HepG2 (cell line): Measurements from ENCODE around the gene SECTM1. TPM values are rescaled to one million over a fixed set of nuclear protein-coding genes. Genes with fewer than 3 reads are reported as not detected.

ENCODE experiments used
- CREM ChIP-seq, 2 experiments: sonication (generic) in 1 of 2; formaldehyde crosslinking in 1 of 2; IDR thresholded peaks; 2 replicates each; pipeline versions ENCODE4 v1.4.0 to v1.6.1; 2016 to 2020; ENCODE audit warnings: antibody characterized with exemption in 1 of 2, mild to moderate bottlenecking in 1 of 2, missing genetic modification reagents in 1 of 2
- HDAC2 ChIP-seq: sonication (generic); formaldehyde crosslinking; IDR thresholded peaks from 2 replicates; pipeline ENCODE4 v1.4.0; 2020; ENCODE audit warnings: missing genetic modification reagents
- HNF1A ChIP-seq, 2 experiments: sonication (generic) in 1 of 2; formaldehyde crosslinking in 1 of 2; IDR thresholded peaks; 2 replicates each; pipeline versions ENCODE4 v1.4.0 to v1.6.1; 2016 to 2020; ENCODE audit warnings: borderline replicate concordance in 1 of 2, low read depth in 1 of 2, mild to moderate bottlenecking in 1 of 2, missing genetic modification reagents in 1 of 2
- HNRNPLL ChIP-seq: fragments of 200-400 bp; formaldehyde crosslinking; IDR thresholded peaks from 2 replicates; pipeline ENCODE4 v1.6.1; 2017; ENCODE audit warnings: mild to moderate bottlenecking, low read depth, low read length; ENCODE audit not compliant: poor library complexity, severe bottlenecking
- IRX3 ChIP-seq: sonication (generic); formaldehyde crosslinking; IDR thresholded peaks from 2 replicates; pipeline ENCODE4 v1.8.1; 2023; ENCODE audit warnings: mild to moderate bottlenecking, low read depth, missing genetic modification reagents, borderline replicate concordance
- NFKBIZ ChIP-seq: IDR thresholded peaks from 2 replicates; pipeline ENCODE4 v1.6.1; 2018; ENCODE audit warnings: missing genetic modification reagents, missing compliant biosample characterization
- PAX8 ChIP-seq: sonication (generic); formaldehyde crosslinking; IDR thresholded peaks from 2 replicates; pipeline ENCODE4 v1.8.0; 2022; ENCODE audit warnings: mild to moderate bottlenecking, missing genetic modification reagents, borderline replicate concordance
- RXRA ChIP-seq: sonication (generic); formaldehyde crosslinking; IDR thresholded peaks from 2 replicates; pipeline ENCODE4 v1.5.1; 2020; ENCODE audit warnings: missing genetic modification reagents
- THAP11 ChIP-seq: IDR thresholded peaks from 2 replicates; pipeline ENCODE4 v1.6.1; 2016; ENCODE audit warnings: missing biosample characterization, missing genetic modification reagents
- ZFP62 ChIP-seq: sonication (generic); formaldehyde crosslinking; IDR thresholded peaks from 2 replicates; pipeline ENCODE4 v1.4.0; 2020; ENCODE audit warnings: missing genetic modification reagents
- ZKSCAN1 ChIP-seq: fragments of 150-350 bp; IDR thresholded peaks from 2 replicates; pipeline ENCODE4 v1.6.1; 2014; ENCODE audit warnings: low read length
- ZNF230 ChIP-seq: sonication (generic); formaldehyde crosslinking; IDR thresholded peaks from 2 replicates; pipeline ENCODE4 v1.4.0; 2020; ENCODE audit warnings: mild to moderate bottlenecking, missing genetic modification reagents
- ZNF264 ChIP-seq: sonication (generic); formaldehyde crosslinking; IDR thresholded peaks from 2 replicates; pipeline ENCODE4 v1.4.0; 2020; ENCODE audit warnings: missing genetic modification reagents
- ZNF709 ChIP-seq: sonication (generic); formaldehyde crosslinking; IDR thresholded peaks from 2 replicates; pipeline ENCODE4 v1.5.0; 2020; ENCODE audit warnings: mild to moderate bottlenecking, missing genetic modification reagents
- ZNF710 ChIP-seq: sonication (generic); formaldehyde crosslinking; IDR thresholded peaks from 2 replicates; pipeline ENCODE4 v1.5.0; 2020; ENCODE audit warnings: mild to moderate bottlenecking, missing genetic modification reagents, borderline replicate concordance
- ZNF878 ChIP-seq: sonication (generic); formaldehyde crosslinking; IDR thresholded peaks from 2 replicates; pipeline ENCODE4 v1.8.1; 2023; ENCODE audit warnings: mild to moderate bottlenecking, missing genetic modification reagents, moderate library complexity
- polyA plus RNA-seq, 8 experiments: library from polyadenylated mRNA; depleted of rRNA in 3 of 8; stranded (reverse) in 7 of 8; unstranded in 1 of 8; fragments of >200 nt; fragmentation: Illumina TruSeq in 4 of 8; extraction: Trizol in 4 of 8; gene quantifications; 2 replicates each; pipeline versions ENCODE4 v1.2.1 to v1.2.3, GENCODE V29; 2011 to 2016; ENCODE audit warnings: low read depth in 4 of 8, missing spikeins in 1 of 8, mixed read lengths in 1 of 8; ENCODE audit not compliant: insufficient read depth in 1 of 8
- total RNA-seq, 5 experiments: library from RNA; depleted of rRNA; stranded (reverse); fragments of >200 nt; fragmentation: Illumina TruSeq; extraction: Trizol; gene quantifications; 2 replicates each; pipeline ENCODE4 v1.2.3, GENCODE V29; 2016; ENCODE audit warnings: low read depth in 1 of 5
- TF ChIP-seq, protein P1 (sequence below): sonication (generic); formaldehyde crosslinking; IDR thresholded peaks from 2 replicates; pipeline ENCODE4 v1.4.0; 2020; ENCODE audit warnings: missing genetic modification reagents
- TF ChIP-seq, protein P2 (sequence below): sonication (generic); formaldehyde crosslinking; IDR thresholded peaks from 2 replicates; pipeline ENCODE4 v1.5.1; 2020; ENCODE audit warnings: missing genetic modification reagents, mild to moderate bottlenecking, borderline replicate concordance

The SECTM1 gene
- total and polyA plus RNA-seq, 2 of the 13 experiments (the other 11 are each of a cell fraction or from before 2014, with no cell fraction given) = 3.5 to 5.3 TPM

- TF ChIP-seq THAP11 (peak; percentile 84), ZNF710 (peak; percentile 84; the same call in 1 of the 2 replicates), PAX8 (CRISPR knock-in tag) (no peak), ZNF230 (CRISPR knock-in tag) (peak; percentile 39; the same call in 1 of the 2 replicates), NFKBIZ (CRISPR knock-in tag) (peak; percentile 86; the same call in 1 of the 2 replicates), HNRNPLL (no peak), HNF1A (IDR thresholded peaks at IDR 0.05; ENCODE audit: low read depth) (0 out of 2 replicates have a peak, but pooled peaks have one; percentile 33), HNF1A (CRISPR knock-in tag; IDR thresholded peaks at IDR 0.05; ENCODE audit: borderline replicate concordance) (peak; percentile 83), HDAC2 (CRISPR knock-in tag) (peak; percentile 96), ZKSCAN1 (no peak), ZNF878 (CRISPR knock-in tag) (peak; percentile 98), ZNF264 (CRISPR knock-in tag) (peak; percentile 48; the same call in 1 of the 2 replicates), ZFP62 (CRISPR knock-in tag) (no peak), RXRA (peak; percentile 100), ZNF709 (CRISPR knock-in tag) (peak; percentile 68; the same call in 1 of the 2 replicates), IRX3 (peak; percentile 48; the same call in 1 of the 2 replicates), CREM (IDR thresholded peaks at IDR 0.05) (peak; percentile 76), CREM (CRISPR knock-in tag; IDR thresholded peaks at IDR 0.05) (no peak)
- TF ChIP-seq, protein P1, sequence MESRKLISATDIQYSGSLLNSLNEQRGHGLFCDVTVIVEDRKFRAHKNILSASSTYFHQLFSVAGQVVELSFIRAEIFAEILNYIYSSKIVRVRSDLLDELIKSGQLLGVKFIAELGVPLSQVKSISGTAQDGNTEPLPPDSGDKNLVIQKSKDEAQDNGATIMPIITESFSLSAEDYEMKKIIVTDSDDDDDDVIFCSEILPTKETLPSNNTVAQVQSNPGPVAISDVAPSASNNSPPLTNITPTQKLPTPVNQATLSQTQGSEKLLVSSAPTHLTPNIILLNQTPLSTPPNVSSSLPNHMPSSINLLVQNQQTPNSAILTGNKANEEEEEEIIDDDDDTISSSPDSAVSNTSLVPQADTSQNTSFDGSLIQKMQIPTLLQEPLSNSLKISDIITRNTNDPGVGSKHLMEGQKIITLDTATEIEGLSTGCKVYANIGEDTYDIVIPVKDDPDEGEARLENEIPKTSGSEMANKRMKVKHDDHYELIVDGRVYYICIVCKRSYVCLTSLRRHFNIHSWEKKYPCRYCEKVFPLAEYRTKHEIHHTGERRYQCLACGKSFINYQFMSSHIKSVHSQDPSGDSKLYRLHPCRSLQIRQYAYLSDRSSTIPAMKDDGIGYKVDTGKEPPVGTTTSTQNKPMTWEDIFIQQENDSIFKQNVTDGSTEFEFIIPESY (CRISPR knock-in tag) = peak; percentile 85
- TF ChIP-seq, protein P2, sequence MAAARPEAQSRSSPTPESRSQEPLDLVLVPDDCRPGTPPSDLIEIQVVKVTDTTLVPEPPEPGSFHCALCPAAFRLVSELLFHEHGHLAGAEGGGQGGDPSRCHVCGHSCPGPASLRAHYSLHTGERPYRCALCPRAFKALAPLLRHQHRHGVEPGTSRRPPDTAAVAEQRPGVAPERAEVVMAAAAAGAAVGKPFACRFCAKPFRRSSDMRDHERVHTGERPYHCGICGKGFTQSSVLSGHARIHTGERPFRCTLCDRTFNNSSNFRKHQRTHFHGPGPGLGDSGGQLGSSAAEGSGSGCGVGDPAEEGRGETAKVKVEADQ = no peak
Measured at GRCh38 chr17:82287868-82288801, 45.4 kb downstream of the SECTM1 start (continued).
